H9 (cell line): ENCODE results near the gene CCDC7. TPM values are rescaled to one million over a fixed set of nuclear protein-coding genes. Genes with fewer than 3 reads are reported as not detected.
"Not testable (repeated sequence)": the region's sequence is repeated elsewhere in the genome, so short reads cannot be mapped to it uniquely, and the experiment has no call there.

Experiments used
- DNase-seq: peaks from one replicate; pipeline ENCODE4 v3.0.0-alpha.2; 2017
- H2AFZ ChIP-seq: one replicate; pipeline ENCODE4 v1.6.1; 2013; ENCODE audit warnings: mild to moderate bottlenecking, low read length, control low read depth, moderate library complexity
- H2AK5ac ChIP-seq: 2 replicates; pipeline ENCODE4 v1.6.1; 2013; ENCODE audit warnings: low read length, control low read depth, mixed read lengths; ENCODE audit not compliant: insufficient read length
- H2BK120ac ChIP-seq: one replicate; pipeline ENCODE4 v1.6.1; 2013; ENCODE audit warnings: low read depth, mild to moderate bottlenecking, low read length, control low read depth, inconsistent platforms; ENCODE audit not compliant: poor library complexity, severe bottlenecking
- H2BK12ac ChIP-seq: 2 replicates; pipeline ENCODE4 v1.6.1; 2013; ENCODE audit warnings: low read length, control low read depth, mixed read lengths, low read depth; ENCODE audit not compliant: insufficient read length
- H2BK15ac ChIP-seq: 2 replicates; pipeline ENCODE4 v1.6.1; 2013; ENCODE audit warnings: low read depth, low read length, control low read depth
- H2BK20ac ChIP-seq: one replicate; pipeline ENCODE4 v1.6.1; 2013; ENCODE audit warnings: low read depth, mild to moderate bottlenecking, low read length, control low read depth, inconsistent platforms; ENCODE audit not compliant: poor library complexity, severe bottlenecking
- H2BK5ac ChIP-seq: 2 replicates; pipeline ENCODE4 v1.6.1; 2013; ENCODE audit warnings: low read length, control low read depth, mixed read lengths; ENCODE audit not compliant: insufficient read length
- H3K14ac ChIP-seq: 2 replicates; pipeline ENCODE4 v1.6.1; 2013; ENCODE audit warnings: low read length, control low read depth; ENCODE audit not compliant: insufficient read depth
- H3K18ac ChIP-seq: 2 replicates; pipeline ENCODE4 v1.6.1; 2013; ENCODE audit warnings: low read depth, mild to moderate bottlenecking, mixed read lengths, low read length, control low read depth; ENCODE audit not compliant: insufficient read length
- H3K23ac ChIP-seq: 2 replicates; pipeline ENCODE4 v1.6.1; 2013; ENCODE audit warnings: low read length, control low read depth, mixed read lengths, low read depth; ENCODE audit not compliant: insufficient read length
- H3K23me2 ChIP-seq: 2 replicates; pipeline ENCODE4 v1.6.1; 2013; ENCODE audit warnings: low read depth, mild to moderate bottlenecking, mixed read lengths, low read length, control low read depth; ENCODE audit not compliant: insufficient read length, poor library complexity, severe bottlenecking
- H3K27ac ChIP-seq: 2 replicates; pipeline ENCODE4 v1.5.1; 2013; ENCODE audit warnings: low read length, control low read depth, mixed read lengths, low read depth; ENCODE audit not compliant: insufficient read length
- H3K27me3 ChIP-seq: 2 replicates; pipeline ENCODE4 v1.6.1; 2013; ENCODE audit warnings: low read length, control low read depth, inconsistent platforms; ENCODE audit not compliant: insufficient read depth
- H3K4ac ChIP-seq: 2 replicates; pipeline ENCODE4 v1.6.1; 2013; ENCODE audit warnings: low read depth, mild to moderate bottlenecking, control low read depth, inconsistent platforms, low read length, moderate library complexity
- H3K4me1 ChIP-seq: 2 replicates; pipeline ENCODE4 v1.6.1; 2013; ENCODE audit warnings: low read length, control low read depth, inconsistent platforms; ENCODE audit not compliant: insufficient read depth
- H3K4me2 ChIP-seq: 2 replicates; pipeline ENCODE4 v1.6.1; 2013; ENCODE audit warnings: low read length, control low read depth, mixed read lengths; ENCODE audit not compliant: insufficient read length, insufficient read depth
- H3K56ac ChIP-seq: 2 replicates; pipeline ENCODE4 v1.6.1; 2013; ENCODE audit warnings: low read depth, mild to moderate bottlenecking, mixed read lengths, low read length, control low read depth; ENCODE audit not compliant: insufficient read length
- H3K79me1 ChIP-seq: 2 replicates; pipeline ENCODE4 v1.6.1; 2013; ENCODE audit warnings: low read depth, mild to moderate bottlenecking, moderate library complexity, low read length, control low read depth, inconsistent platforms; ENCODE audit not compliant: insufficient read depth, poor library complexity, severe bottlenecking
- H3K79me2 ChIP-seq: 2 replicates; pipeline ENCODE4 v1.6.1; 2013; ENCODE audit warnings: low read length, control low read depth, inconsistent platforms; ENCODE audit not compliant: insufficient read depth
- H3K9ac ChIP-seq: 2 replicates; pipeline ENCODE4 v1.6.1; 2013; ENCODE audit warnings: low read length, control low read depth, mixed read lengths; ENCODE audit not compliant: insufficient read length; ENCODE audit errors: extremely low read depth
- H3K9me3 ChIP-seq: one replicate; pipeline ENCODE4 v1.6.1; 2013; ENCODE audit warnings: low read depth, low read length, inconsistent platforms; ENCODE audit not compliant: control insufficient read depth
- H3T11ph ChIP-seq: one replicate; pipeline ENCODE4 v1.6.1; 2013; ENCODE audit warnings: mild to moderate bottlenecking, low read length, control low read depth, inconsistent platforms
- H4K20me1 ChIP-seq: one replicate; pipeline ENCODE4 v1.6.1; 2013; ENCODE audit not compliant: control insufficient read depth, insufficient read length, insufficient read depth
- H4K5ac ChIP-seq: 2 replicates; pipeline ENCODE4 v1.6.1; 2013; ENCODE audit warnings: low read depth, mild to moderate bottlenecking, mixed read lengths, low read length, control low read depth; ENCODE audit not compliant: insufficient read length
- H4K8ac ChIP-seq: replicated peaks from 2 replicates; pipeline ENCODE4 v1.6.1; 2013; ENCODE audit warnings: low read length, control low read depth, mixed read lengths, low read depth; ENCODE audit not compliant: insufficient read length
- H4K91ac ChIP-seq: 2 replicates; pipeline ENCODE4 v1.6.1; 2013; ENCODE audit warnings: low read depth, mild to moderate bottlenecking, moderate library complexity, mixed read lengths, low read length, control low read depth; ENCODE audit not compliant: insufficient read length
- H3K27ac Mint-ChIP-seq, 3 experiments: 2 replicates in 2 of 3; 3 replicates in 1 of 3; pipeline ENCODE4 v1.8.0; 2020 to 2021; ENCODE audit warnings: mixed read lengths in 3 of 3, mild to moderate bottlenecking in 1 of 3, moderate library complexity in 1 of 3
- H3K27me3 Mint-ChIP-seq: 2 replicates; pipeline ENCODE4 v1.8.0; 2021; ENCODE audit warnings: low read depth, mild to moderate bottlenecking, moderate library complexity, mixed read lengths
- H3K36me3 Mint-ChIP-seq, 3 experiments: 2 replicates in 2 of 3; 3 replicates in 1 of 3; pipeline ENCODE4 v1.8.0; 2020 to 2021; ENCODE audit warnings: low read depth in 3 of 3, mixed read lengths in 3 of 3; ENCODE audit not compliant: insufficient read depth in 1 of 3
- H3K4me1 Mint-ChIP-seq, 2 experiments: 2 replicates each; pipeline ENCODE4 v1.8.0; 2020; ENCODE audit warnings: mixed read lengths in 2 of 2
- H3K4me3 Mint-ChIP-seq, 2 experiments: 2 replicates in 1 of 2; 3 replicates in 1 of 2; pipeline ENCODE4 v1.8.0; 2020 to 2021; ENCODE audit warnings: mild to moderate bottlenecking in 2 of 2, mixed read lengths in 2 of 2, moderate library complexity in 1 of 2
- H3K9me3 Mint-ChIP-seq, 2 experiments: 2 replicates in 1 of 2; 3 replicates in 1 of 2; pipeline ENCODE4 v1.8.0; 2020; ENCODE audit warnings: mild to moderate bottlenecking in 2 of 2, mixed read lengths in 2 of 2, moderate library complexity in 1 of 2
- CTCF ChIP-seq: fragments of 200-600 bp; sonication (generic); conservative IDR thresholded peaks from 3 replicates; pipeline ENCODE4 v1.8.0; 2021; ENCODE audit warnings: antibody characterized with exemption, mild to moderate bottlenecking
- WGBS: extraction: QIAGEN DNeasy Blood & Tissue Kit; methylation state at CpG from one replicate; pipeline ENCODE4 v1.1.7; 2013; ENCODE audit warnings: missing lambda C conversion rate, low lambda C conversion rate, mixed read lengths; ENCODE audit not compliant: insufficient read length; ENCODE audit errors: extremely low coverage; 5-methylcytosine and 5-hydroxymethylcytosine counted together
- total RNA-seq: library from RNA; stranded (reverse); gene quantifications from 2 replicates; pipeline ENCODE4 v1.2.1, GENCODE V29; 2021

The CCDC7 gene
- total RNA-seq, 1 experiment from 2014 or later, result 1.6 TPM

GRCh38 chr10:32795598-32796183 is 349.8 kb downstream of the CCDC7 start:
- Histone ChIP-seq H3K79me2 (no peaks in the 10 kb centered on the region), H3T11ph (no peak overlapping the region), H3K4me2 (no peak overlapping the region), H2BK20ac (peak overlapping the region; percentile 60), H3K23ac (no peak overlapping the region), H2BK5ac (no peak overlapping the region), H3K79me1 (no peaks in the 10 kb centered on the region), H3K4ac (no peak overlapping the region), H2BK15ac (no peak overlapping the region), H2BK120ac (no peak overlapping the region), H3K27me3 (no peaks in the 10 kb centered on the region), H2AK5ac (no peak overlapping the region), H4K5ac (no peak overlapping the region), H2BK12ac (no peak overlapping the region), H3K9ac (no peak overlapping the region), H4K20me1 (no peaks in the 10 kb centered on the region), H3K23me2 (no peaks in the 10 kb centered on the region), H3K9me3 (no peaks in the 10 kb centered on the region), H2AFZ (no peak overlapping the region), H3K27ac (no peak overlapping the region), H3K18ac (no peak overlapping the region), H3K56ac (no peak overlapping the region), H4K8ac (no peak overlapping the region), H4K91ac (no peak overlapping the region), H3K14ac (no peak overlapping the region), H3K4me1 (no peaks in the 10 kb centered on the region)
- WGBS, result no CpG with 5 or more reads among the region's 2 CpGs
- Mint-ChIP-seq H3K9me3 (no peaks in the 10 kb centered on the region; a peak in 1 of 5 replicates), H3K4me1 (no peaks in the 10 kb centered on the region), H3K36me3 (no peaks in the 10 kb centered on the region; a peak in 1 of 7 replicates), H3K27me3 (no peaks in the 10 kb centered on the region), H3K4me3 (no peak overlapping the region), H3K27ac (no peak overlapping the region)
- peak; percentile 84 for TF ChIP-seq CTCF
- no peak for DNase-seq

- not testable (repeated sequence) for H2BK12ac ChIP-seq, H3K79me2 ChIP-seq, H3K56ac ChIP-seq, H3K27me3 ChIP-seq, H3T11ph ChIP-seq, H3K4ac ChIP-seq, H3K4me1 ChIP-seq, H2BK5ac ChIP-seq, H2BK120ac ChIP-seq, H3K36me3 Mint-ChIP-seq, H3K4me3 Mint-ChIP-seq, H3K9me3 ChIP-seq, H3K27ac ChIP-seq, H3K4me2 ChIP-seq, H3K23ac ChIP-seq, H2BK15ac ChIP-seq, H3K14ac ChIP-seq, H3K4me1 Mint-ChIP-seq, H4K8ac ChIP-seq, H4K20me1 ChIP-seq, H3K9ac ChIP-seq, H4K5ac ChIP-seq, H2BK20ac ChIP-seq, H3K27me3 Mint-ChIP-seq, H4K91ac ChIP-seq, H3K9me3 Mint-ChIP-seq, DNase-seq, H2AFZ ChIP-seq, H3K18ac ChIP-seq, H3K23me2 ChIP-seq, H3K27ac Mint-ChIP-seq, H2AK5ac ChIP-seq, H3K79me1 ChIP-seq
- no CpG with 5 or more reads among the region's 3 CpGs for WGBS
Observed at GRCh38 chr10:32797393-32797792, 351.5 kb downstream of the CCDC7 start.
